ENCODE measurements around the gene MMP11. TPM values are rescaled to one million over a fixed set of nuclear protein-coding genes. Genes with fewer than 3 reads are reported as not detected.
"Not testable (repeated sequence)": the region's sequence is repeated elsewhere in the genome, so short reads cannot be mapped to it uniquely, and the experiment has no call there.

The MMP11 gene
- total RNA-seq, result 1 to 10 TPM; 2.0 to 6.3 (median 4.0) TPM
- long read RNA-seq, donor 1, partial matches to known transcripts, result 0 of 7 reads
- long read RNA-seq, donor 1, other reads (novel, unspliced or antisense), result 4 of 7 reads
- long read RNA-seq, donor 2, partial matches to known transcripts, result 0 of 3 reads
- long read RNA-seq, donor 2, other reads (novel, unspliced or antisense), result 1 of 3 reads

- no peaks in the 10 kb centered on the region for H3K9me3 ChIP-seq
- ATAC-seq, result peak; percentile 54
- H3K4me3 ChIP-seq, result no peak within 1 kb of the TSS
- no peaks in the 10 kb centered on the region for H3K36me3 ChIP-seq (ENCODE audit: low read depth)
- H3K4me1 ChIP-seq (ENCODE audit: low read depth), result peaks cover 11% of the 10 kb centered on the region
- intact Hi-C loops (cut with DNase I, micrococcal nuclease), result no loop called here
- no peak for TF ChIP-seq CTCF (IDR thresholded peaks at IDR 0.05)
- peak; percentile 77 to 81 (median 79) for DNase-seq
Measured at GRCh38 chr22:23772649-23773473, at the start of gene MMP11. TSS of gene MMP11 (plus strand) at chr22:23772849. CDS start at chr22:23772871, 22 bp downstream.

- ATAC-seq; DNase-seq; intact Hi-C loops (cut with DNase I, micrococcal nuclease); H3K4me3 ChIP-seq; H3K9me3 ChIP-seq; H3K36me3 ChIP-seq (ENCODE audit: low read depth); H3K4me1 ChIP-seq (ENCODE audit: low read depth): not testable (repeated sequence)
Measured at GRCh38 chr22:23728108-23728507, 44.5 kb upstream of the MMP11 start.

- no peak overlapping the region for H3K4me3 ChIP-seq
- TF ChIP-seq CTCF (IDR thresholded peaks at IDR 0.05), result no peak
- H3K4me1 ChIP-seq (ENCODE audit: low read depth), result no peaks in the 10 kb centered on the region
- H3K36me3 ChIP-seq (ENCODE audit: low read depth), result no peaks in the 10 kb centered on the region
- intact Hi-C loops (cut with DNase I, micrococcal nuclease), result no loop called here
- ATAC-seq (no peak), DNase-seq (no peak)
- no peaks in the 10 kb centered on the region for H3K9me3 ChIP-seq
Measured at GRCh38 chr22:23737696-23738095, 35.0 kb upstream of the MMP11 start.

- H3K36me3 ChIP-seq (ENCODE audit: low read depth), result no peaks in the 10 kb centered on the region
- no peak overlapping the region for H3K4me3 ChIP-seq
- DNase-seq (no peak), ATAC-seq (no peak)
- no peaks in the 10 kb centered on the region for H3K4me1 ChIP-seq (ENCODE audit: low read depth)
- H3K9me3 ChIP-seq, result no peaks in the 10 kb centered on the region
- intact Hi-C loops (cut with DNase I, micrococcal nuclease), result no loop called here
- no peak for TF ChIP-seq CTCF (IDR thresholded peaks at IDR 0.05)
Measured at GRCh38 chr22:23742505-23743264, 30.0 kb upstream of the MMP11 start.

- ATAC-seq (no peak), DNase-seq (no peak)
- TF ChIP-seq CTCF (IDR thresholded peaks at IDR 0.05), result no peak
- H3K9me3 ChIP-seq, result no peaks in the 10 kb centered on the region
- no peak overlapping the region for H3K4me3 ChIP-seq
- no peaks in the 10 kb centered on the region for H3K4me1 ChIP-seq (ENCODE audit: low read depth)
- intact Hi-C loops (cut with DNase I, micrococcal nuclease), result no loop called here
- no peaks in the 10 kb centered on the region for H3K36me3 ChIP-seq (ENCODE audit: low read depth)
Measured at GRCh38 chr22:23743303-23743705, 29.3 kb upstream of the MMP11 start.

GRCh38 chr22:23744001-23744400 lies 28.6 kb upstream of the MMP11 start:
- ATAC-seq, result no peak
- TF ChIP-seq CTCF (IDR thresholded peaks at IDR 0.05), result no peak
- intact Hi-C loops (cut with DNase I, micrococcal nuclease), result no loop called here

More at GRCh38 chr22:23744001-23744400, 28.6 kb upstream of the MMP11 start:
- H3K4me3 ChIP-seq, result no peak overlapping the region
- no peaks in the 10 kb centered on the region for H3K36me3 ChIP-seq (ENCODE audit: low read depth)
- H3K9me3 ChIP-seq, result no peaks in the 10 kb centered on the region
- no peaks in the 10 kb centered on the region for H3K4me1 ChIP-seq (ENCODE audit: low read depth)
- DNase-seq, result no peak
